ENCODE measurements around the gene SGPP1. TPM values are rescaled to one million over a fixed set of nuclear protein-coding genes. Genes with fewer than 3 reads are reported as not detected.

SGPP1 gene
- total RNA-seq, 1 experiment from 2014 or later = 17.1 TPM

Other genes with a start within 250 kb of the SGPP1 start
- gene PPP2R5E, start 184.7 kb downstream of the SGPP1 start, total RNA-seq (2014; rRNA removed; shearing (Covaris generic); ENCODE audit: low replicate concordance) = 9.2 and 13.2 TPM in 2 replicates
- gene WDR89, start 86.2 kb downstream of the SGPP1 start, total RNA-seq (2014; rRNA removed; shearing (Covaris generic); ENCODE audit: low replicate concordance) = 11.3 and 22.9 TPM in 2 replicates
- 2.6 and 8.2 TPM in 2 replicates for gene SYNE2, start 124.9 kb upstream of the SGPP1 start, total RNA-seq (2014; rRNA removed; shearing (Covaris generic); ENCODE audit: low replicate concordance)

All from MG63 (cell line).